Renal pelvis (tissue), 4 donors: ENCODE measurements around the gene ARHGAP24. TPM values are rescaled to one million over a fixed set of nuclear protein-coding genes. Genes with fewer than 3 reads are reported as not detected.
"Not testable (repeated sequence)": the region's sequence is repeated elsewhere in the genome, so short reads cannot be mapped to it uniquely, and the experiment has no call there.

Experiments used
- DNase-seq: peaks from one replicate; pipeline ENCODE4 v3.0.0-alpha.2; 2013
- polyA plus RNA-seq, 3 donors: library from polyadenylated mRNA; unstranded; fragments of 120-200 nt; gene quantifications; one replicate each; pipeline ENCODE4 v1.2.1, GENCODE V29; 2013; ENCODE audit not compliant: insufficient read length in 3 of 3

Gene ARHGAP24
- polyA plus RNA-seq, 3 donors: 105 to 139 (median 106) TPM

DNA sequence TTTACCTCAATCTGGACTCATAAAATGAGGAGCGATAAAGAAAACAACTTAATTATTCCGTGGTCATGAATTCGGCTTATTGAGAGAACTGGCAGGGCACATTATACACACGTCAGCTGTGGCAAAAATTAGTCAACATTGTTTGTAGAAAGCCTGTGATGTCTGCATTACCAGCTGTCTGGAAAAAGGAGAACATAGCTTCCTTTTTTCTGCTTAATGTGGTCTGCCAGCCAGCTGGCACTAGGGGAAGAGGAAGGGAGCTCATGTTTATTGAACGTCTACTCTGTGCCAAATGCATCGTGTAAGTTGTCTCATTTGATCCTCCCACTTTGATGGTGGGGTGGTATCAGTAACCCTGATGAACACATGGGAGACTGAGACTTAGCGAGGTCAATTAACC lies 367.6 kb downstream of the ARHGAP24 start:
- DNase-seq: no peak

DNA sequence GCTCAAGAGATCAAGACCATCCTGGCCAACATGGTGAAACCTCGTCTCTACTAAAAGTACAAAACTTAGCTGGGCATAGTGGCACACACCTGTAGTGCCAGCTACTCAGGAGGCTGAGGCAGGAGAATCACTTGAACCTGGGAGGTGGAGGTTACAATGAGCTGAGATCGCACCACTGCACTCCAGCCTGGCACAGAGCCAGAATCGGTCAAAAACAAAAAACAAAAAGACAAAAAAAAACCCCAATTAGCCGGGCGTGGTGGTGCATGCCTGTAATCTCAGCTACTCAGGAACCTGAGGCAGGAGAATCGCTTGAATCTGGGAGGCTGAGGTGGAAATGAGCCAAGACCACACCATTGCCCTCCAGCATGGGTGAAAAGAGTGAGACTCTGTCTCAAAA lies 378.8 kb downstream of the ARHGAP24 start:
- not testable (repeated sequence) for DNase-seq

DNA sequence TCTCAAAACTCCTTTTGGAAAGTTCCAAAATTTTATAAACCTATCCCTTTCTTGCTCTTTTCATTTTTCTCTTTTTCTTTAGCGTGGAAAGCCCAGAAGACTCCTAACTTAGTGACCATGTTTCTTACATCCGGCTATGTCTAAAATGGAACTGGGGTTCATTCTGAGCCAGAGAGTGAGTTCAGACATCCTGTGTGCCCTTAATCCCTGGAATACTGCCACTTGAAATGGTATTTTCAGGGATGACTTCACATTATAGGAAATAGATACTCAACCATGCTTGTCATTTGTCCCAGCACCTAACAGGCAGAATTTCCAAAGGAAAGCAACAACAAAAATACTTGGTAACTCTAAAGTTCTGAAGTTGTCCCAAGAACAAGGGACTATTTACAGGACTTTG lies 379.6 kb downstream of the ARHGAP24 start:
- no peak for DNase-seq

DNA sequence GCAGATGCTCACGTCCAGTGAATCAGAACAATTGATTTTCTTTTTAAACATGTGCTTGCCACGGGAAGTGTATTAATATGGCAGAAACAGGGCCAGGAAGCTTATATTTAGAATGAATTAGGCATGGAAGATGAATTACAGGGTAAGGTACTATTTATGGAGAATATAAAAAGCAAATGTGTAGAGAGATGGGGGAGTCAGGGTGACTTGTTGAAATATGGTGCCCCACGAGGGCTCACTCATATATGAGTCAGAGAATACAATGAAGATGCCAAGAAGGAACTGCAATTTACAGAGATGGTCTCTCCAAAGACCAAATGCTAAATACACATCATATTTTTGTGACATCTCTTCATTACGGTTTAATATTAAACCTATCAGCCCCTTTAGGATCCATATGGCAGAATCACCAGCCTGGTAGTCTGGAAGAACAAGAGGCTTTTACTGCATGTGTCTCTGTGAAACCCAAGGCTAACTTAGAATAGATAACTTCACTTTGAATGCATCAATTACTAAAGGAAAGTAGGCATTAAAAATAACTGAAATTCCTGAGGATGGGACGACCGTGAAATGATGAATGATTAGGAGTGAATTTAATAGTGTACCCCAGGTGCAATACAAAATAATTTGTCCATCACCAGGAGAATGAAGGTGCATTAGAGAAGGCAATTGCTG lies 385.3 kb downstream of the ARHGAP24 start:
- DNase-seq: no peak

DNA sequence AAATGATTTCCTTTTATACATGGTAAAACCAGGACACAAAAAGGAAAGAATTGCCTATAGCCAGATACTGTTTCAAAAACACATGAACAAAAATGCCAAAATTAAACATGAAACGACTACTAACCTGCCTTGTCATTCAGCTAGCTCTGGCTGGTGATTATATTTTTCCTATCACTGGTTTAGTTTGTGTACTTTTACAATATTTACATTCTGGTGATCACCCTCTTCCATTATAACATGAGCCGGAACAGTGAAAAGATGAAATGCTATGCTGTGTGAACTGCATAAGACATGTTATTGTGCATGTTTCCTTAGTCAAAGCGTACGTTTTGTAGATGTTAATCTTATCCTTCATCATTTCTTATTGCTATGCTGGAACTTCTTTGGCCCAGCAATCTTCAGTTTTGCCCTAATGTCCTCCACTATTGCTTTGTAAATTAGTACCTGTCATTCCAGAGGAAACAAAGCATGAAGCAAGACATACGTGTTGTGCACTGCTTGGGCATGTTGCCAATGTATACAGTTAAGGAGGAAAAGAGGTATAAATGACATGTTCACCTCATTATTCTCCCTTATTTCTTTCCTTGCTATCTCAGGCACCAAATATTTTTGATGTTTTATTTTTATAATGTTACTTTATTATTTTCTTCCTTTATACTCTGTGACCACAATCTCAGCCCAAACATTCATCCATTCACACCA lies 386.3 kb downstream of the ARHGAP24 start:
- DNase-seq: peak; percentile 78

DNA sequence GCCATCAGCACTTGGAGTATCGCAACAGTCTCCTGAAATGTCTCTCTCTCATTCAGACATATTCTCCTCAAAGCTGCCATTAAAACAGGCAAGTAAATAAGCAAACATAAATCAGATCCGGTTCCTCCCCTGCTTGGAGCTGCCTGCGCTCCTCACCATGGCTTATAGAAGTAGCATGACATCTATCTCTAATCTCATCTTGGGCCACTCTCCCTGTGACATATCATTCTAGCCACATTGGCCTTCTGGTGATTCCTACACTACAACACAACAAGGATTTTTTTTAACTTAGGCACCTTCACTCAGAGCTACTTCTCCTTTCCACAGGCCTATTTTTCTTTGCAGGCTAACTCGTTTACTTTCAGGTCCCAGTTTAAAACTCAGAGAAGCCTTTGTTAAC lies 387.9 kb downstream of the ARHGAP24 start:
- no peak for DNase-seq

DNA sequence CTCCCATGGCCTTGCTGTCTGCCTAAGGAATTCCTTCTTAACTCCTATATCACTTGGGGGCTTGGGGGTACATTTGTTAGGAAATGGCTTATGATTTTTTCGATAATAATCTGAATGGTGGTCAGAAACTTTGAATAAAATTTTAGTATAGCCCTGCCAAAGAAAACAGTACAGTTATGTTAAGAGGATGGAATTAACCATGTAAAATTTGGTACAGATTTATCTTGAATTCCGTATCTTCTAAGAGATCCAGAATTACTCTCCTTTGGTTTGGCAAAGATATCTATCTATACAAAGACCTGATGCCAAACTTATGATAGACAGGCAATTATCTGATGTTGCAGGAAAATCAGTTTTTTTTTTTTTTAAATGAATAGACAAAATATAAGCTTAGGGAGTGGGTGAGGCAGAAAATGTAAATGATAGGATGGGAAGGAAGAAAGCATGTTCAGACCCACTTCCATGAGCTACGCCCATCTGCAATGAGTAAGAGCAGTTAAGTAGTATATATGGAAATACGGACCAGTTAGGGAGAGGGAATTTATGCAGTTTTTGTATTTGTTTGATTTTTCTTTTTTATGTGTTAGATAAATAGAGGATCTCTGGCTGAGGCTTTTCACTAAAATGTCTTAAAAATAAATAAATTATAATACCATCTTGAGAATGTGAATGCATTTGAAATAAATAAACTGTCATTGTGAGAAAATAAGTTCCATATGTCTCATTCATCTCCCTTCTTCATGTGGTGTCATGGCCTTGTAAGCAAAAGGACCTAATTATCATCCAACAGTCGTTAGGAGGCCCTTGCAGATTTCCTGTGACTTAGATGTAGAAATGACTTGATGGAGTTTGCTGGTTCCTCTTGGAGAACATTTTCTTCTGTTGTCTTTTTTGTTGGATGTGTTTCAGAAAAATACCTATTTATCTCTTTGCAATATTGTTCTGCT lies 389.6 kb downstream of the ARHGAP24 start:
- DNase-seq: no peak

DNA sequence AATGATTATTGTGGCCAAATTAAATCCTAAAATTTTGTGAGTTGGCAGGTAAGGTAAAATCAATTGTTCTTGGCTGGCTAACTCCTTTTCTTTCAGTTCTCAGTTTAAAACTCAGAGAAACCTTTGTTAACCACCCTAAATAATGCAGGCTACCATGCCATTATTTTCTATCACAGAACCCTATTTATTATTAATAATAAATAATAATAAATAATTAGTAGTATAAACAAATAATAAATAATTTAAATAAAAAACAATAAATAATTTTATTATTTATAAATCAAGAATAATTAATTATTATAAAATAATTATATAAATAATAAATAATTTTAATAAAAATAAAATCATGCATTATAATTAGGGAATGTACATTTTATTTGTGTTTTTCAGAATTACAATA lies 390.3 kb downstream of the ARHGAP24 start:
- DNase-seq: no peak

DNA sequence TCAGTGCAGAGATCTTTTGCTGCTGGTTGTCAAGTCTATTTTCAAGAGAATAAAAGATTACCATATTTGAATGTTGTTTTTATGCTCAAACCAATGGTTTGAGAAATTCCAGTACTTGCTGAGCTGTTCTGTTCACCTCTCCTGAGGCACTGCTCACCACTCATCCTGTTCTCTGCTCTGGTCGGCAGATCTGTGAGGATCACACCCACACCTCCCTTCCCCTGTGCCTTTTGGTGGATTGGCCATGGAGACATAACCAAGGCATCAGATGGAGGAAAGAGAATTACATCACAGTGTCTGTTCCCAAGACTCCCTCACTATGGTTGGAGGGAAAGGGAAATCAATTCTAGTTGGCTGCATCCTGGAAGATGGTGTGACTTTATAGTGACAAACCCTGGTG lies 391.6 kb downstream of the ARHGAP24 start:
- no peak for DNase-seq

DNA sequence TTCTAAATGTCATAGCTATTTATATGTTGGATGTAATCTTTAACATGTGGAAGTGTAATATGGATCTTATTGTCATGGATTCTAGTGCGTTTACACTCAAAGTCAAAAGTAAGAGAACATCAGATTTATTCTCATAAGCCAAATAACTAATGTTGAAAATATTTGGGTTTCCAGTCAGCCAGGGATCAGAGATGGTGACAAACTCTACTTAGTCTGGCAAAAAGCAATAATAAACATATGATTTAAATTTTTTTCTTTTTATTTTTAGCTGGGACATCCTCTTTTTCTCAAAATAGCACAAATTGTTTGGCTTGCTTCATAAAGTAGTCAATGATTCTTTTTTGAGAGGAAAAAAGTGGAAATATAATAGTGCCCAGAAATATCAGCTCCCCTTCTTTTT lies 392.3 kb downstream of the ARHGAP24 start:
- no peak for DNase-seq

DNA sequence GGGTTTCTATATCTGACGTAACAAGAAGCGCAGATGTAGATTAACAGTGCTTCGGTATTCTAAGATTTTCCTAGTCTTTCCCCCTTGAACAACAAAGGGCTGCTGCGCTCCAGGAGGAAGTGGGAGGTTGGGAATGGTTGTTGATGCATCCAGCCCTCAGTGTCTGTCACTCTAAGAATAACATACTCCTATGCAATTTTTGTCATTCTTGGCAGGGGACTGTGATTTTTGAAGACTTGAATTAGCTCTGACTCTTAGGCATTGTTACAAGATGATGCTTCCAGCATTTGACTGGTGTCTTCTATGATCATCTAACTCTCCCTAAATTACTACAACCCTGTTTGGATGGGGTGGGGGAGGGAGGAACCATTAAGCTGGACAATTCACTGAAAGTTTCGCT lies 394.2 kb downstream of the ARHGAP24 start:
- peak; percentile 79 for DNase-seq

DNA sequence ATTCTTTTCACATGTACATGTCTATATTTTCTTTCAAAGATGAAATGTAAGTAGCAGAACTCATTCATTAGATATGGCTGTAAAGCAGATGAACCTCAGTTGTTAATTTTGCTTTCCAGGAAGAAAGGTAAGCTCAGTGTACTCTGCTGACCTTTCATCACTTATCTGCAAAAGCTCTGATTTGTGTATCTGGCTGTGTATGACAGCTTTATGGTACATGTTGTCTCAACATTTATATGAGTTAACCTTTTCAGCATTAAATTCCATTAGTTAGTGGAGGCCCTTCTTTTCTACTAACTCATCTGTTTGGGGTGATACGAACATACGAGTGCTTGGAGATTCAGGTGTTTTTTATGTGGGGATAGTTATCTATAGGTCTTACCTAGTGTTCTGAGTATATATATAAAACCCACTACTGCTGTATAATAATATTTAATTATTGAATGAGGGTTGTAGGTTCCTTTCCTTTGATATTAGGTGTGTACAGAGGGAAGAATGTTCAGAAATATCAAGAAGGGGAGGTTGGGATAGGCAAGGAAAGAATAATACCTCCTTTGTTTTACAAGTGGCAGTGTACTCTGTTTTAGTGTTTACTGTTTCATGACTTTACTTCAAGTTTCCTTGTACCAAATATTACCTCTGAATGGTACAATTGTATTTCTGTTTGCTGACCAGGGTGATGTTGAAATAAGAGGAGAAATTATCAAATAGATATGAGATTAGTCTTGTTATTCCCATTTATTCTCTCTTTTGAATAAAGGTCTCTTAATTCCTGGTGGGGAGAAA lies 395.5 kb downstream of the ARHGAP24 start:
- DNase-seq: no peak

DNA sequence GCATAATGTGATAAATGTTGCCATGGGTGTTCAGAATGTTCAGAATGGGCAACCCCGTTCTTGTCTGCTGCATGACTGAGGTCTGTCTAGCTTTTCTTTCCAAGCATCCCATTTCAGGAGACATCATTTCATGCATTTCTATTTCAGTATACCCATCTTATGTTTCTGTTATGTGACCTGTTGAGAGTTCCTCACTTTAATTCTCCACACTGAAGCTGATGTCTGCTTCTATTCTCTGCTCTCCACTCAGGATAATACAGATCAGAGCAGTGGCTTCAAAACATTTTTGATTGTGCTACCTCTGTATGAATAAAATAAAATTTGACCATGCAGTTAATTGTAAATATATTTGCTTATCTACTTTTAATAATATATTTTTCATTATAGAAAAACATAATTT lies 398.6 kb downstream of the ARHGAP24 start:
- DNase-seq: no peak

DNA sequence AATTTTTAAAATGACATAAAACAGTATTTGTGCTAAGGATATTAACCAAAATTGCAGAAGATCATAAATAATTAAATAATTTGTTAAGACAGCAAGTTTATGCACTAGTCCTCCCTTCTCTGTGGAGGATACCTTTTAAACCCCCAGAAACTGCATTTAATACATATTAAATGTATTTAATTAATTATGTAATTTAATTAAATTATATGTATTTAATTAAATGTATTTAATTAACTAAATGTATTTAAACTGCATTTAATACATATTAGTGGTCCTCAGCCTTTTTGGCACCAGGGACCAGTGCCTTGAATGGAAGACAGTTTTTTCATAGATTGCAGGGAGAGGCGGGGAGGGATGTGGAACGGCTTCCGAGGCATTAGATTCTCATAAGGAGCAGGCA lies 404.6 kb downstream of the ARHGAP24 start:
- DNase-seq: no peak

DNA sequence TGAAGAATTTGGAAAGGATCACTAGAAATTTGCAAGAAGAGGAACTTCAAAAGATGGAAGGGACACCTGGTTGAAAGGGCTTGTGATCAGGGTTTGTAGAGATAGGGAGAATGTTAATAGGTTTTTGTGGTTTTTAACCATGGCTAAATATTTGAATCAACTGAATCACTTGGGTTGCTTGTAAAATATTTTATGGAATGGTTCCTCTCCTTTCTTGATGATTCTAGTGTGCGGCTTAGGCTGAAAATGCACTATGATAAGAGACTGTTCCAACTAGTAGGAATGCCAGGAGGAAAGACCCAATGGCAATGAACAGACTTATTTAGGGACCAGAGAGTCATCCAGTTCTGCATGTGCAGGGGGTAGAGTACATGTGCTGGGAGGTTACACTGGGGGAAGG lies 408.2 kb downstream of the ARHGAP24 start:
- DNase-seq: no peak

DNA sequence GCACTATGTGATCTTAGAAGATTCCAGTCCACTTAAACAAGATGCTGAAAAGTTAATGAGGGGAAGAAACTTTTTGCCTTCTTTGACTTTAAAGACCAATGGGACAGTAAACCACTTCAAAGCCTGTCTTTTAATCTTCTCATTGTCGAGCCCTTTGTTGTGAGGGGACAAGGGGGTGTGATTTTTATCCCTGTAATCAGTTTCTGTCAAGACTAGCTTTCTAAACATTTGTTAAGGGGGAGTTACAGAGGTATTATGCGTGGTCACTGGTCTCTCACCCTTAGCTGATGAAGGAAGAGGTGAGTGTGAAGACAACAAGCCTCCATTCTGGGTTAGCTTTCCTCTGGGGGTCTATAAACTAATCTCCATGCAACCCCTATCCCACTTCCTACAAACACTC lies 409.3 kb downstream of the ARHGAP24 start:
- no peak for DNase-seq

DNA sequence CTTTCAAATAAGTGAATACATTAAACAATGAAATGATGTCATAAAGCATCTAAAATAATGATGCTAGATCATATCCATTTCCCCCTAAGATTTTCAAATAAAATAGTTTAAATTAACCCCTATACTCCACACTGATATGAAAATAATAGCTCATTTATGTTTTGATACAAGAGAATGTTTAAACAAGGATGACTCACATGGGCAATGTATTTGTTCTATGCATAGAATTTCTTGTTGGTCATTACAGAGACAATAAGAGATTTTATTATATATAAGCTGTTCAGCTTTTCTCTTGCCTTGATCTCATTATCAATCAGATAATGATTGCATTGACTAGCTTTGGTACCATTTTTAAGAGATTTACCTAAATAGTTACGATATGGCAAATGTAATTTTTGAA lies 411.7 kb downstream of the ARHGAP24 start:
- no peak for DNase-seq

DNA sequence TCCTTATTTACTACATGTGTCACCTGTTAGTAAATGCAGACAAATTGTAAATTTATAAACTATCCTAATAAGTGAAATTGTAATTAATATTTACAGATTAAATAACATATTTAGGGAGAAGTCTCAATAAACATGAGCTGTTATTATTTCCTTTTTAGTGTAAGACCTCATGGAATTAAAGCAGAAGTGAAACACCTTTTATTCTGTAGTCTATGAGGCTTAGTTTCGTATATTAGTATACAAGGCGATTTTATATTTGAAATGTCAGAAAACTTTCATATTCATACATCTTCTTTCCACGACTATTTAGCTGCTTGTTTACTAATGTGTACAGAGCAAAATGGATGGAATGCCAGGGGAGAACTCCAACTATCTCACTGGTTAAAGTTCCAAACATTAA lies 414.4 kb downstream of the ARHGAP24 start:
- no peak for DNase-seq

DNA sequence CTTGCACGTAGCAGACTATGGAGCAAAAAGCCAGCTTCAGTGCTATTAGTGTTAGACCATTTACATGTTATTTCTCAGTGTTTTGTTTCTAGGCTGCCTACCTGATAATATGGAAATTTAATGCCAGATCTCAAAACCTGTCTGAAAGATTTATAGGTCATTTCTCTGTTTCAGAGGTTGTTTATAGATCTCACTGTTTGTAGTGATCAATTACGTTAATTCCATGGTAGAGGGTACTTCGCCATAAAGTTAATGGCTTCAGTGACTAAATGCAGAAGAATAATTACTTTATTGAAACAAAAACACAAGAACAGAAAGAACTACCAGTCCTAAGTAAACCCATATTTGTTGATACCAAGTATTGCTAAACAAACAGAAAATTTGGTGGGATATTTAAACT lies 420.8 kb downstream of the ARHGAP24 start:
- DNase-seq: no peak

DNA sequence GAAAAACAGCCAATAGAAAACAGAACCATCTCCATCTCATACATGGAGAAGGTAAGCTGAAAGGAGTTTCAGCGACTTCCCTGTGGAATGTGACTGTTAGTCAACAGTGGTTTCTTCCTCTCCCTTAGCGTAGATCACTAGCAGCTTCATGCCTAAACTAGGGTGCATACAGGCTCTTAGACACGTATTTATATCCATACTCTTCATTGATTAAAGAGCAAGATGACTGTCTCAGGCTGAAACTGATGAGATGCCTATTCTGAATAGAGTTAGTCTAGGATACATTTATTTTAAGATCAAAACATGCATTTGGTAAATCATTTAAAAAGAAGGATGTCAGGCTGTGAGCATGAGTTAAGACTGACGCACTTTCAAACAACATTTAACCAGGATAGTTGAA lies 423.3 kb downstream of the ARHGAP24 start:
- no peak for DNase-seq

DNA sequence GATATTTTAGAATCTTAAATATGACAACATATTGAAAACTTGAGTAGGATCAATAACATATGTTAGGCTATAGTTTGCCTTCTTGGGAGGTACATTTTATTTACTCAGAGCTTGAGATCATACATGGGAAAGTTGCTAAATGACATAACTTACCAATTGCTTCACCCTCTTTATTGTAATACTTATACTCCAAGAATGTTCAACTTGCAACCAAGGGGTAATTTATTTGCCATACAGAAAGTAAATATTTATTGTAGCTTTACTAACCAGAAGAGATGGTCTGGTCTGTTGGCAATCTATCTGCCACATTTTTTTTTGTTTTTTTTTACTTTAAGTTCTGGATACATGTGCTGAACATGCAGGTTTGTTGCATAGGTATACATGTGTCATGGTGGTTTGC lies 426.6 kb downstream of the ARHGAP24 start:
- no peak for DNase-seq

DNA sequence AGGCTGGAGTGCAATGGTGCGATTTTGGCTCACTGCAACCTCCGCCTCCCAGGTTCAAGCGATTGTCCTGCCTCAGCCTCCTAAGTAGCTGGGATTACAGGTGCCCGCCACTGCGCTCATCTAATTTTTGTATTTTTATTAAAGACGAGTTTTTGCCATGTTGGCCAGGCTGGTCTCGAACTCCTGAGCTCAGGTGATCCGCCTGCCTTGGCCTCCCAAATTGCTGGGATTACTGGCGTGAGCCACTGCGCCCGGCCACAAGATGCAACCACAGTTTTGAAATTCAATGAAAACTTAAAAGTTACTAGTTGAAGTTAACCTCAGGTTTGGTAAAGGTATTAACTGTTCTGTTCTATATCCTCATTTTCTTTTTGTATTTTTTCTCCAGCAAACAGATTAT lies 427.7 kb downstream of the ARHGAP24 start:
- not testable (repeated sequence) for DNase-seq
